Hematopoietic multipotent progenitor cell treated with erythropoietin and hydrocortisone succinate and interleukin-3 and kit ligand, for 8 days (in vitro differentiated cells): ENCODE measurements around the gene FOXB2.
"Not testable (repeated sequence)": the region's sequence is repeated elsewhere in the genome, so short reads cannot be mapped to it uniquely, and the experiment has no call there.

Source experiments
- DNase-seq: peaks from one replicate; pipeline ENCODE4 v3.0.0-alpha.2; 2015

Gene FOXB2

DNA sequence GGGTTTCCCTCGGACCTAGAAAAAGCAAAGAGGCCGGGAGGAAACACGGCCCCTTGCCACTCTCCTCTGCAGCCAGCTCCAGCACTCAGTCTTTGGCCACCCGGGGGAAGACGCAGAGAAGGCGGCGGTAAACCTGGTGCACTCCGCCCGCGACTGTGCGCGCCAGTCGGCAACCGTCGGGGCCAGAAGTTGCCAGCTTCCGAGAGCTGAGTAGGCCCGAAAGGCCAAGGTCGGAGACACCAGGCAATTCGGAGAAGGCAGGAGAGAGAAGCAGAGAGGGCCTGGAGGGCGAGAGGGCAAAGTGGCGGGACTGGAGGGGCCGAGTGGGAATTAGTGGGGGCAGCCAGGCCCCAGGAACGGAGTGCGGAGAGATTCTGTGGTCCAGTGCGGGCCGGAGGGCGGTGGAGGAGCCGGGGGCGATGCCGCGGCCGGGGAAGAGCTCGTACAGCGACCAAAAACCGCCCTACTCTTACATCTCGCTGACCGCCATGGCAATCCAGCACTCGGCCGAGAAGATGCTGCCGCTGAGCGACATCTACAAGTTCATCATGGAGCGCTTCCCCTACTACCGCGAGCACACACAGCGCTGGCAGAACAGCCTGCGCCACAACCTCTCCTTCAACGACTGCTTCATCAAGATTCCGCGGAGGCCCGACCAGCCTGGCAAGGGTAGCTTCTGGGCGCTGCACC lies at the start of gene FOXB2:
TSS of gene FOXB2 (plus strand) at position 420 of the 690 bp plus-strand sequence. CDS start at position 420, 0 bp downstream.
- DNase-seq = no peak

DNA sequence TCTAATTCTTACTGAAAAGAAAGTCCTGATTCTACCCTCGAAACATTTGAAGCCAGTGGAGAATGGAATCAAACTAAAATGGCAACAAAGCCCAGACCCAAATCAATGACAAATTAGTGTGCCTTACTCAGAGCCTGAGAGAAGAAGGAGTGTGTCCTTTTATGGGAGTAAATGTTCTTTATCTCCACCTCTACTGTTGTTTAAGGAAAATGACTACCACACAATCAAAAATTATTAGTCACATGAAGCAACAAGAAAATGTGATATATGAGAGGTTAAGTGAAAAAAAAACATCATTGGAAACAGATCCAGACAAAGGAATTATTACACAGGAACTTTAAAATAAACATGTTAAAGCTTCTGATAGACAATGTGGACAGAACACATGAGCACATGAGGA lies 49.7 kb upstream of the FOXB2 start:
- no peak for DNase-seq

DNA sequence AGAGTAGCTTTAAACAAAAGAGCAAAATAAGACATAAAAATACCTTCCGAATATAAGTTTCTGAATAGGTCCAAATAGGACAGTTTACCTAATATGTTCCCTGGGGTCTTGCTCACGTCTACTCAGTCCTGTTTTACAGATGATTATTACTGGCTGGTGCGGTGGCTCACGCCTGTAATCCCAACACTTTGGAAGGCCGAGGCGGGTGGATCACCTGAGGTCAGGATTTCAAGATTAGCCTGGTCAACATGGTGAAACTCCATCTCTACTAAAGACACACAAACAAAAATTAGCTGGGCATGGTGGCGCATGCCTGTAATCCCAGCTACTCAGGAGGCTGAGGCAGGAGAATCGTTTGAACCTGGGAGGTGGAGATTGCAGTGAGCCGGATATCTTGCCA lies 40.6 kb upstream of the FOXB2 start:
- DNase-seq = not testable (repeated sequence)

DNA sequence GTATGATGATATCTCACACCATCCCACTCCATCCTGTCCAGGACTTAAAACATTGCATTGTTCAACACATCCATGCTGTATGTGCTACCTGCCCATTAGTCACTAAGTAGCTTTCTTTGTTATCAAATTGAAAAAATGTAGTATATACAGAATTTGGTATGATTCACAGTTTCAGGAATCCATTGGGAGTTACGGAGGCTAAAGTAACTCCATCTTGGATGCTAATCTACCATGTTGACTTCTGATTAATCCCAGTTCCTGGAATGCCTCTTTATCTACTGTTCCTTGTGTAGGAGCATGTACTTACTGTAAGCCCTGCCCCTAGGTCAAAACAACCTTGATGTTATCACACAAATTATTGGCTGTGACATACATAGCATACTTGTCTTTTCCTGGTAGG lies 38.9 kb upstream of the FOXB2 start:
- DNase-seq = no peak

DNA sequence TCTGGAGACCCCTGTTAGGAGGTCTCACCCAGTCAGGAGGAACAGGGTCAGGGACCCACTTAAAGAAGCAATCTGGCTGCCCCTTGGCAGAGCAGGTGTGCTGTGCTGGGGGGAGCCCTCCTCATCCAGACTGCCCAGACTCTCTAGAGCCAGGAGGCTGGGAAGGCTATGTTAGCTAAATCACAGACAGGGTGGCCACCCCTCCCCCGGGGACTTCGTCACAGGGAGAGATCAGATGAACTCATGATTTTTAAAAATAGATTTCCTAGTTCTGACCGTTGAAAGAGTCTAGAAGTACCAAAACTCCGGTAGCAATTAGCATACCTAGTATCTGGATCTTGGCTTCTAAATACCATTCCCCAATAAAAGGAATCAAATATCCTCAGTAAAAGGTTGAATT lies 35.0 kb upstream of the FOXB2 start:
- DNase-seq = no peak

DNA sequence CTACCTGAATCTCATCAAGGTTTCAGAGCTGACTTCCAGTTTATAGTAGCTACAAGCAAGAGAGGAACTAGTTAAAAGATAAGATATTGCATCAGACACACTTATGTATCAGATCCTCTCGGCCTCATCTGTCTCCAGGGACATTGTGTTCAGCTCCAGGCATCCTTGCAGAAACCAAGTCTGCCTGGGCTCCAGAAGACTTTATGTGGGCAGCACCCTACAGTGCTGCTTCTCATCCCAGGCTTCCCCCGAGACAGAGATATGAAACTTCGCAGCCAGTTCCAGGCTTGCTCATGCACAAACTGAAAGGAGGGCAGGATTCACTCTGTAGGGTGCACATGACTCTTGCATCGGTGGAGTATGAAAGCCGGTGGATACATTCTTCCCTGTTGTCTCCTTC lies 33.9 kb upstream of the FOXB2 start:
- no peak for DNase-seq

DNA sequence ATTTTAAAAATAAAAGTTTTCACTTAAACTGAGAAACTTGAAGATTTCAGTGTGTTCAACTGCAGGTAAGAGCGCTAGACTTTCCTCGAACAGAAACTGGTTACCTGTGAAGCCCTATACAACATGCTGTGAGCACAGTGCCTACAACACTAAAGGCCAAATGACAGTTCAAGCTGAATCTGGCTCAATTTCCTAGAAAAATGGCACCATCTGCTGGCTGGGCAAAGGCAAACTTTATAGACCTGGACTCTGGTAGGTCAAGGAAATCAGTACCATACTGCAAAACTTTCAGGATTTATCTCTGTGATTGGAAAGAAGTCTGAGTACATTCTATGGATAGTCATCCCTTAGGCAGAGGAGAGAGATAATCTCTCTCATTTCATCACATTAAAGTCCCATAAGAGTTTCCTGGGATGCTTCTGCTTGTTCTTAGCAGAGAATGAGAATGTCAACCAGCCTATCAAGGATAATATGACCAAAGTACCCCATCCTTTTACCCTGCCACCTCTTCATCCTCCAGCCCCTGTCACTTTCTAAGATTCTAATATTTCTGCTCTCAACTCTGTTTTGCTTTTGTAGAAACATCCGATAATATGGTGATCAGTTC lies 31.8 kb upstream of the FOXB2 start:
- DNase-seq = peak; percentile 41

DNA sequence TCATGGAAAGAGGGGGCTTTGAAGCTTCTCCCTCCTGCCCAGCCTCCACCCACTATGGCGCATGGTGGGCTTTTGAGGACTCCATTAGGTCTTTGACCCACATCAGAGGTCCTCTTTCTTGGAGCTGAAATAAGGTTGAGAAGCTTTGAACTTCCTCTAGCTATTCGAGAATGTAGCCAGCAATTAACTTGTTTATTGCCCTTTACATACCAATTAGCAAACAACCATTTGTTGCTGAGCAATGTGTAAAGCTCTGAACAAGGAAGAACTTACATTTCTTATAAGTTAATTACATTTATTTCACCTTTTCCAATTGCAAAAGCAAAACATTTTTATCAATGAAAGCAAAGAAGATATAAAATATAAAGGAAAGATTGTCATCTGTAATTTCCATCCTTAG lies 30.5 kb upstream of the FOXB2 start:
- DNase-seq = no peak

DNA sequence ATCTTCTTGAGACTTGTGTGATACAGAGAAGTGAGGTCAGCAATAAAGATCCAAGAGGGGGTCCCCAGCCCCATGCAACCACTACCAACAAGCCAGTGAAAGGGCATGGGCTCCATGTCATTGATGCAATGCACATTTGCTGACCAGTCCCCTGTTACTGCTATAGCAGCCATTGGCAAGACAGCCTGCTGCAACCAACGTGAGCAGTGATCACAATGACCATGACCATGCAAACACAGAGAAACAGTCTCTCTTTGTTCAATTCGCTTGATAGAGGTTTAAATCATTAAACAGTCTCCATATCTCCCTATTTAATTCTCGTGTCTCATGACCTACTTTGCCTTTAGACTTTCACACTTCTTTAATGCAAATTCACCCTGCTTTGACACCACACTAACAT lies 30.0 kb upstream of the FOXB2 start:
- DNase-seq = no peak

DNA sequence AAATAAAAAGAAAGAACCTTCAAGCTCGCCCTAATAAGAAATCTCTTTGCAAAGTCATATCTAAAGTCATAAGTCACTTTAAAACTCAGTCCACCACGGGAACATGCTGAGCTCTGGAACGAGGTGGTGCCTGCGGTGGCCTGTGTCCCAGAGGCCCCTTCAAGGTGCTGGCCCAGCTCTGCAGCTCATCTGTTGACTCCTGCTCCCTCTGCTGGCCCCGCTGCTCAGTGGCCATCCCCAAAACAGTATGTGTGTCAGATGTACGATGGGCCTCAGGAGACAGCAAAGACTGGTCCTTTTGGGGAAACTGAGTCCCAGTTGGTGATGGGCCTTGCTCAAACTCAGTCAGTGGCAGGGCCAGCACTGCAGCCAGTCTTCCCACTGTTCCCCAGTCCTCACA lies 22.8 kb upstream of the FOXB2 start:
- DNase-seq = peak; percentile 37

DNA sequence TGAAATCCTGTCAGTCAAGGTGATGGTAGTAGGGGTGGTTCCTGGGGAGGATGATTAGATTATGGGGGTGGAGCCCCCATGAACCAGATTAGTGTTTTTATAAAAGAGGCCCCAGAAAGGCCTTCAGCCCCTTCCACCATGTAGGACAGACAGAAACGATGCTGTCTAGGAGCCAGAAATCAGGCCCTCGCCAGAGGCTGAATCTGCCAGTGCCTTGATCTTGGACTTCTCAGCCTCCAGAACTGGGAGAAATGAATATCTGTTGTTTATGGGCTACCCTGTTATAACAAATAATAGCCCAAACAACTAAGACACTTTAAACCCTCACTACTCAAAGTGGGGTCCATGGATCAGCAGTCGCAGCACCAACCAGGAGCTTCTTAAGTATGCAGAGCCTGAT lies 20.2 kb upstream of the FOXB2 start:
- DNase-seq = no peak

DNA sequence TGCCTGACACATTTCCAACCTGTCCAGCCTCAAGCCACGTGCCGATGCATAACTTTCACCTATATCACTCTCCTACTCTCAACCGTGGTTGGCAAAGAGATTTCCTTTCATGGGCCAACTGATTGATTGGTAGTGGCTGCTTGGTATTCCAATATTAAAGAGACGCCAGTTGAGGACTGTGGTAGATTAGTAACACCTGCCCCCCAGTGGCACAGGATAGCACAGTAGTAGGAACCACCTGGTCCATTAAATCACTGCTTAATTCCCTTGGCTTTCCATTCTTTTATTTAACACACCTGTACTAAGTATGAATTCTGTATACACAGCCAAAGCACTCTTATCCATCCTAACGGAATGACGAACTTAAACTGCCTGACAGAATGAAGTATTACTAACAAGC lies 19.1 kb upstream of the FOXB2 start:
- DNase-seq = no peak

DNA sequence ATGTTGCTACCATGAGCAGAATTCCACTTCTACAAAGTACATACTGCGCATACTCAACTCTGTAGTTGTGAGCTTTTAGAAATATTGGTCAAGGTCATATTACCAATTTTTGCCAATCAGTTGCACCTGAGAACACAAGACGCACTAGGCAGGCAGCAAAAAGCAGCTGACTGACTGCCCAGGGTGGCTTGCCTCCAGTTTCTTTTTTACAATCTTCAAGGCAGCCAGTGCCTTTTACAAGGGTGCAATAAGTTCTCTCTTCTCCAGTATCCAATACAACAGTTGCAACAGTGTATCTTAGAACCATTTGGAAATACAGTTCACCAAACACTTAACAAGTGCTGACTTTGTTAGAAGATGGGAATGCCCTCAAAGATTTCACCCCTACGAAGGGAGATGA lies 16.1 kb upstream of the FOXB2 start:
- no peak for DNase-seq

DNA sequence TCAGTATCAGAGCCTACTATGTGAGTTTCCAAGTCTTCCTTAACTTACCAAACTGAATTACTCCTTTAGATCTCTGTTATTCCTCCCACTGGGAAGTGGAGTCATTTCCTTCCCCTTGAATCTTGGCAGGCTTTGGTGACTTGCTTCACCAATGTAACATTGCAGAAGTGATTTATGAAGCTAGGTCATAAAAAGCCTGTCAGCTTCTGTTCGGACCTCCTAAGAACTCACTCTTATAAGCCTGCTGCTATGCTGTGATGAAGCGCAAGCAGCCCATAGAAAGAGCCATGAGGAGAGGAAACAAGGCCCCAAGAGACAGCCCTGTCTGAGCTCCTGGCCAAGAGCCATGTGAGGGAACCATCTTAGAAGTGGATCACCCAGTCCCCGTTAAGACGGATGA lies 14.2 kb upstream of the FOXB2 start:
- no peak for DNase-seq

DNA sequence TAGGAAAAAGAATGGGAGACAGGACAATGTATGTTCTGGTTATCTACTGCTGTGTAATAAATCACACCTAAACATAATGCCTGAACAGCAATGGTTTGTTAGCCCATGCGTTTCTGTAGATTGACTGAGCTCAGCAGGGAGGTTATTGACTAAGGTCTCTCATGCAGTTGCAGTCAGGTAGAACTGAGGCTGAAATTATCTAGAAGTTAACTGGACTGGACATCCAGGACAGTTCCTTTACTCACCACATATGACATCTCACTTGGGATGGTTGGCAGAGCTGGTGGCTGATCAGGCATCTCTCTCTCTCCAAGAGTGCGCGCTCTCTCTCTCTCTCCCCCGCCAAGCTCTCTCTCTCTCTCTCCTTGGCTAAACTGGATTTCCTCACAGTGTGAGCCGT lies 8.9 kb upstream of the FOXB2 start:
- no peak for DNase-seq

DNA sequence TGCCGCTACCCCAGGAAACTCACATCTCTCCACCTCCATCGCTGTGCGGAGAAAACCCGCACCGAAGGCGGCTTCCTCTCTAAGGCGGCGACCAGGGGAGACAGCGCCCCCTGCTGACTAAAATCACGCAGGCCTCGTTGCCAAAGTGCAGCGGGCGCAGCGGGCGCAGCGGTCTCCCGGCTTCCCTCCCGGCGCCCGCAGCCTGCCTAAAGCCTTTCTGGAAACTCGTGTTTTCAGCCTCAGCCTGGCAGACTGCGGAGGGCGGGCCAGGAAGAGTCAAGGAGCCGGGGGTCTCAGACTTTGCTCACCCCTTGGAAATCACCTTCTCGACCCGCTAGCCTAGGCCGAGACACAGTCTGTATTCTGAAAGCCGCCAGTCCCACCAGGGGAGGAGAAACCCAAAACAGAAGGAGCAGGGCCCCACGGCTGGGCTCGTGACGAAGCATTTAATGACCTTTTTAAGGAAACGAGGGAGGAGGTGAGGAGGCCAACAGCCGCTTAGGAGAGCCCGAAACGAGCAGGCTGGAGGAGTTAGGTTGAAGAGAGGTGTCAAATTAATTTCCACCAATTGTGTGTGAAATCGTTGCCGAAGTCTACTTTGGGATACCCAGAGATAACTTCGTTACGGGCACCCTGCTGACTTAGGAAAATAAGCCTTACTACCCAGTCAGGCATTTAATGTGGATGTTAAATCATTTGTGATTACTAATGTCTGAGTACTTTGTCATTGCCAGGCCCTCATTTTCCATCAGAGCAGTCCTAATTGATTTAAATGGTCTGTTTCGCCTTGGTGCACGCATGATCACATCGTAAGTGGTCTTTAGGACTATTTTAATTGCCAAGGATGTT lies 7.3 kb upstream of the FOXB2 start:
- peak; percentile 42 for DNase-seq

DNA sequence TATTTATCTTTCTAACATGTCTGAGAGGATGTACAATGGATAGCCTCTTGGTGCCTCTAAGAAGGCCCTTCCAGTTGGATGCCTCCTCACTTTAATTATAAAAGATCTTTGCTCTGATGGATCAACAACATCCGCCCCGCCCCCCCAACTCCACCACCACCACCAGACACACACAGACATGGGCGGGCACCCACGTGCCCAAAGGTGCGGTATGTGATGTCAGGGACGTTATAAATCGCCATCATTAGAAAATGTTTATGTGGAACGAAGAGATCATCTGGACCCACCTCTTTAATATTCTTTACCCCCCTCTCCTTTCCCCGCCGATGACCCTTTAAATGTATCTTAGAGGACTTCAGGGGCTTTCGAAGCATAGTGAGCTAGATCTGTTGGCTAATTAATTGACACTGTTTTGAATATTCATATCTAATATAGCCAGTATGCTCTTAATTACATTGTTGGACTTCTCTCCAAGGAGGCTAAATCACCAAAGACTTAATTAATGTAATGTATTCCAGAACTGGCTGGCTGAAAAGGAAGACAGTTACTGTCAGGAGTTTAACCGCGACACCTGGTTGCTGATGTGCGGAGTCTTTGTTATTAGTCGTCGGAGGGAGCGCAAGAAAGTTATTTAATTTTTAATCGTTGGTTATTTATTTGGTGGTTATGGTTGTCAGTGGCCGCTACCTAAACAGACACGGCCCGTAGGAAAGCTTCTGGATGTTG lies 6.1 kb upstream of the FOXB2 start:
- DNase-seq = no peak

DNA sequence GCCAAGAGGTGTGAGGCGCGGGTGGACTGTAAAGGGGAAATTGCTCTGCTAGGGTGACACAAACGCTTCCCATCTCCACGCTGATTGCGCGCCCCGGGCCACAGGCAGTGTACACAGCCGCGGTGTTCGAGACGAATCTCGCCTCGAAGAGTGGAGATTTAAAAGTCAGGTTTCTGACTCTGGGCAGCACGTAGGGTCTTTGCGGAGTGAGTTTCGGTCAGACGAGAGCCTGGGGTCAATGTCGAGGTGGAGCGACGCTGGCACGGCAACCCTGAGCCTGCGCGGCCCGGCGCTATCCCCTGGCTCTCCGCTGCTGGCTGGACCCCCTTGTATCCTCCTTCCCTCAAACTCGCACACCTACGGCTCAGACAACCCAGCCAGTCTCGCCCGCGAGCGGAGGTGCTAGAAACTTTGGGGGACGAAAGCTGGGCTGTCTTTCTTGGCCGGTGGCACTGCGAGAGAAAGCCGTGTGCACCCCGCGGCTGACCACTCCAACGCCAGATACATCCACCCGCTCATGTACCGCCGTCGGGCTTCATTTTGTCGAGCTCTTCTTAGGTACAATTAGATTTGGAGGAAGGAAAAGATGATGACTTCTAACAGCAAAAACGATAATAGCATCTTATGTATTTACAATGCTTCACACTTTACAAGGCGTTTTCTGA lies 5.4 kb upstream of the FOXB2 start:
- no peak for DNase-seq

DNA sequence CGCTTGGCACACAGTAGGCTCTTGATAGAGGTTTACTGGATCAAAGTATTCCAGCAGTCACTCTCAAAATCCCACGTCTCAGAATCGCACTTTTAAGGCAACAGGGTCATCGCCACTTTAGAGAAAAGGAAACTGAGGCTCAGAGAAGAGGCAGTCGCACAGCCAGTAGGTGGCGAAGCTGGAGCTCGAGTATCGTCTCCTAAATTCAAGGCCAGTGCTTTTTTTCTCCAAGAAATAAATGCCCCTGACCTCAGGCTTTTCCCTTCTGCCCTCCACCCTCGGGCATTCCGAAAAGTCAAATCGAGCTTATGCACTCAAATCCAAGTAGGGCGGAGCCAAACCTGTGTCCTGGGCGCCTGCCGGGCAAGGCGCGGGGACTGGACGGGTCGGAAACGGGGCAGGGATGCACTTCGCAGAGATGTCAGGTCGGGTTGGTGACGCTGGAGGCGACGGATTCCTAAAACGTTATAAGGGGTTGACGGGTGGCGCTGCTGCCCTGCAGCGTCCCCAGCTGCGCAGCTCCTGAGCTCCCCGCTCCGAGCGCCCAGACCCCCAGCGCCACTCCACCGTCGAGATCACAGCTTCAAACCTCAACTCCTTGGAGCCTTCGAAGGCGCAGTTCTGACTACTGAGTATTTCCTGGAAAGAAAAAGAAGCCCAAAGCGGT lies 4.7 kb upstream of the FOXB2 start:
- DNase-seq = no peak

DNA sequence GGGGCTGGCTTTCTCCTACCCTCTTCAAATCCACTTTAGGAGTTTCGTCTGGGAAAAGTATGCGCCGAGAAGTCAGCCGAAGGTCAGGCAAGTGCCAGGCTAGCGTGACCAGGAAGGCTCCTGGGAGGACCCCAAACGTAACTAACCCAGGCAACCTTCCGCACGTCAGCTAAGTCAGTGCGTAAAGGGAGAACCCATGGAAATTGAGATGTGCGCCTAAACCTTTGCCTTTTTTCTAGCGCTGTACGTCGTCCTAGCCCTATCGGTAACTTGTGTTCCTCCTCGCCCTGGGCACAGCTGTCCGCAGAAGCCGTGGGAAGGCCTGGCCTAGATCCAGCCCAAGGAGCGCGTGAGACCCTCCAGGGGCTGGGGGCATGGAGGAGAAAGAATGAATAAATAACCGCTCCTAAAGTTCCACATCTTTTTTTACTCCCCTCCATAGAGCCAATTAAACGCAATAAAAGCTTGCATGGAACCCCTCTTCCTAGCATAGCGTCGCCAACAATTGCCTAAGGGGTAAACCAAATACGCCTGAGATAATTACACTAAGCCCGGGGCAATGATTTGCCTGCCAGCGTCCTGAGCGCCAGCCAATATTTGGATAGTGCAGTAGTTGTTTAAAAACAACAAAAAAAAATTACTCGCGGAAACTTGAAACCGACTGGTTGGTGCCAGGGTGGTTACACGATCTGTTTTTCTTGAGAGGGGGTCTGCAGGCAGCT lies 4.0 kb upstream of the FOXB2 start:
- no peak for DNase-seq

DNA sequence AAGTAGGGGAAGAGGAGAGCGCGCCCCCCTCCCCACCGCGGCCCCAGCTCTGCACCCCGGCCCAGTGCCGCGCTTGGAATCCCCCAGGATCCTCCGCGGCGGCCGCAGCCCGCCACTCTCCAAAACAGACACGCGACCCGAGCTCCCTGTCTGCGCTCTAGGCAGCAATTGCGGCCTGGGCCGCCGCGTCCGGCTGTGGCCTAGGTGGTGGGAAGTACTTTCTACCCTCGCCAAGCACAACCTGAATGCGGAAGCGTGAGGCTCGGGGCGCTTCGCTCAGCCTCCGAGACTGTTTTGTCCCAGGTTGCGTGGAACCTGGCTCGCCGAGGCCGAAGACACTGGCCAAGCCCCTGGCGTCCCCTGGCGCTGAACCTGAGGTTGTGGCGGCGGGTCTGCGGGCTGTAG lies 3.3 kb upstream of the FOXB2 start:
- no peak for DNase-seq
